ENCODE measurements around the gene SAMD8.
A peak's percentile ranks its signal among the peaks of the same experiment; 100 is the strongest.

- TF ChIP-seq, protein P1, sequence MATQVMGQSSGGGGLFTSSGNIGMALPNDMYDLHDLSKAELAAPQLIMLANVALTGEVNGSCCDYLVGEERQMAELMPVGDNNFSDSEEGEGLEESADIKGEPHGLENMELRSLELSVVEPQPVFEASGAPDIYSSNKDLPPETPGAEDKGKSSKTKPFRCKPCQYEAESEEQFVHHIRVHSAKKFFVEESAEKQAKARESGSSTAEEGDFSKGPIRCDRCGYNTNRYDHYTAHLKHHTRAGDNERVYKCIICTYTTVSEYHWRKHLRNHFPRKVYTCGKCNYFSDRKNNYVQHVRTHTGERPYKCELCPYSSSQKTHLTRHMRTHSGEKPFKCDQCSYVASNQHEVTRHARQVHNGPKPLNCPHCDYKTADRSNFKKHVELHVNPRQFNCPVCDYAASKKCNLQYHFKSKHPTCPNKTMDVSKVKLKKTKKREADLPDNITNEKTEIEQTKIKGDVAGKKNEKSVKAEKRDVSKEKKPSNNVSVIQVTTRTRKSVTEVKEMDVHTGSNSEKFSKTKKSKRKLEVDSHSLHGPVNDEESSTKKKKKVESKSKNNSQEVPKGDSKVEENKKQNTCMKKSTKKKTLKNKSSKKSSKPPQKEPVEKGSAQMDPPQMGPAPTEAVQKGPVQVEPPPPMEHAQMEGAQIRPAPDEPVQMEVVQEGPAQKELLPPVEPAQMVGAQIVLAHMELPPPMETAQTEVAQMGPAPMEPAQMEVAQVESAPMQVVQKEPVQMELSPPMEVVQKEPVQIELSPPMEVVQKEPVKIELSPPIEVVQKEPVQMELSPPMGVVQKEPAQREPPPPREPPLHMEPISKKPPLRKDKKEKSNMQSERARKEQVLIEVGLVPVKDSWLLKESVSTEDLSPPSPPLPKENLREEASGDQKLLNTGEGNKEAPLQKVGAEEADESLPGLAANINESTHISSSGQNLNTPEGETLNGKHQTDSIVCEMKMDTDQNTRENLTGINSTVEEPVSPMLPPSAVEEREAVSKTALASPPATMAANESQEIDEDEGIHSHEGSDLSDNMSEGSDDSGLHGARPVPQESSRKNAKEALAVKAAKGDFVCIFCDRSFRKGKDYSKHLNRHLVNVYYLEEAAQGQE (IDR thresholded peaks at IDR 0.05; ENCODE audit: insufficient replicate concordance, low read depth), result no peak
- TF ChIP-seq POLR2AphosphoS5 (IDR thresholded peaks at IDR 0.05; ENCODE audit: low read depth), result no peak
- TF ChIP-seq, protein P2, sequence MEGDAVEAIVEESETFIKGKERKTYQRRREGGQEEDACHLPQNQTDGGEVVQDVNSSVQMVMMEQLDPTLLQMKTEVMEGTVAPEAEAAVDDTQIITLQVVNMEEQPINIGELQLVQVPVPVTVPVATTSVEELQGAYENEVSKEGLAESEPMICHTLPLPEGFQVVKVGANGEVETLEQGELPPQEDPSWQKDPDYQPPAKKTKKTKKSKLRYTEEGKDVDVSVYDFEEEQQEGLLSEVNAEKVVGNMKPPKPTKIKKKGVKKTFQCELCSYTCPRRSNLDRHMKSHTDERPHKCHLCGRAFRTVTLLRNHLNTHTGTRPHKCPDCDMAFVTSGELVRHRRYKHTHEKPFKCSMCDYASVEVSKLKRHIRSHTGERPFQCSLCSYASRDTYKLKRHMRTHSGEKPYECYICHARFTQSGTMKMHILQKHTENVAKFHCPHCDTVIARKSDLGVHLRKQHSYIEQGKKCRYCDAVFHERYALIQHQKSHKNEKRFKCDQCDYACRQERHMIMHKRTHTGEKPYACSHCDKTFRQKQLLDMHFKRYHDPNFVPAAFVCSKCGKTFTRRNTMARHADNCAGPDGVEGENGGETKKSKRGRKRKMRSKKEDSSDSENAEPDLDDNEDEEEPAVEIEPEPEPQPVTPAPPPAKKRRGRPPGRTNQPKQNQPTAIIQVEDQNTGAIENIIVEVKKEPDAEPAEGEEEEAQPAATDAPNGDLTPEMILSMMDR (IDR thresholded peaks at IDR 0.05; ENCODE audit: insufficient read depth, low read length), result peak; percentile 96
Observed at GRCh38 chr10:75230600-75231038, 119.2 kb downstream of the SAMD8 start.
